Memory B cell (primary cell): ENCODE results near the gene GBP1.
"Not testable (repeated sequence)": the region's sequence is repeated elsewhere in the genome, so short reads cannot be mapped to it uniquely, and the experiment has no call there.

Experiments used
- ATAC-seq: fragments of 150-1000 bp; cut with Tn5 transposase; 2 replicates; pipeline ENCODE4 v1.10.0; 2021; ENCODE audit warnings: low read depth, mild to moderate bottlenecking, moderate library complexity
- DNase-seq, 2 donors: peaks; one replicate each; pipeline ENCODE4 v3.0.0; 2022; ENCODE audit warnings: low spot score in 2 of 2
- H3K27ac Mint-ChIP-seq: one replicate; pipeline ENCODE4 v1.8.0; 2022; ENCODE audit warnings: mild to moderate bottlenecking, moderate library complexity, mixed read lengths
- H3K27me3 Mint-ChIP-seq: one replicate; pipeline ENCODE4 v1.8.0; 2022; ENCODE audit warnings: mixed read lengths
- H3K36me3 Mint-ChIP-seq: one replicate; pipeline ENCODE4 v1.8.0; 2022; ENCODE audit warnings: mild to moderate bottlenecking, mixed read lengths
- H3K4me1 Mint-ChIP-seq: one replicate; pipeline ENCODE4 v1.8.0; 2022; ENCODE audit warnings: mixed read lengths
- H3K4me3 Mint-ChIP-seq: one replicate; pipeline ENCODE4 v1.8.0; 2022; ENCODE audit warnings: mild to moderate bottlenecking, moderate library complexity, mixed read lengths
- H3K9me3 Mint-ChIP-seq: one replicate; pipeline ENCODE4 v1.8.0; 2022; ENCODE audit warnings: mixed read lengths

The GBP1 gene

GRCh38 chr1:89080068-89080467 is 15.1 kb upstream of the GBP1 start:
- H3K27me3 Mint-ChIP-seq = not testable (repeated sequence)

GRCh38 chr1:89072466-89073065 is 7.6 kb upstream of the GBP1 start:
- not testable (repeated sequence) for H3K4me1 Mint-ChIP-seq, ATAC-seq, DNase-seq, H3K27me3 Mint-ChIP-seq, H3K27ac Mint-ChIP-seq, H3K4me3 Mint-ChIP-seq
- Mint-ChIP-seq H3K9me3 (peaks cover 15% of the 10 kb centered on the region), H3K36me3 (peaks cover 15% of the 10 kb centered on the region)

More at GRCh38 chr1:89080068-89080467, 15.1 kb upstream of the GBP1 start:
- ATAC-seq, H3K9me3 Mint-ChIP-seq, H3K4me1 Mint-ChIP-seq, H3K4me3 Mint-ChIP-seq, DNase-seq, H3K36me3 Mint-ChIP-seq: not testable (repeated sequence)
- H3K27ac Mint-ChIP-seq = peak overlapping the region; percentile 78

- no peaks in the 10 kb centered on the region for H3K27me3 Mint-ChIP-seq
- no peak for ATAC-seq
- peaks cover 13% of the 10 kb centered on the region for H3K9me3 Mint-ChIP-seq
- no peak overlapping the region for H3K27ac Mint-ChIP-seq
- DNase-seq = no peak
- no peak overlapping the region for H3K4me3 Mint-ChIP-seq
- peaks cover 13% of the 10 kb centered on the region for H3K36me3 Mint-ChIP-seq
- H3K4me1 Mint-ChIP-seq = peaks cover 6% of the 10 kb centered on the region
Observed at GRCh38 chr1:89070509-89070908, 5.5 kb upstream of the GBP1 start.

- Mint-ChIP-seq H3K27me3 (no peaks in the 10 kb centered on the region), H3K4me3 (peak overlapping the region; percentile 77), H3K9me3 (peaks cover 12% of the 10 kb centered on the region), H3K36me3 (peaks cover 13% of the 10 kb centered on the region), H3K27ac (peak overlapping the region; percentile 52), H3K4me1 (peaks cover 8% of the 10 kb centered on the region)
- ATAC-seq = no peak
- DNase-seq = no peak
Observed at GRCh38 chr1:89069951-89070350, 4.9 kb upstream of the GBP1 start.

GRCh38 chr1:89068291-89068690 is 3.3 kb upstream of the GBP1 start:
- Mint-ChIP-seq H3K4me3 (no peak overlapping the region), H3K36me3 (peaks cover 5% of the 10 kb centered on the region), H3K4me1 (peaks cover 21% of the 10 kb centered on the region), H3K27me3 (no peaks in the 10 kb centered on the region), H3K27ac (no peak overlapping the region), H3K9me3 (peaks cover 1% of the 10 kb centered on the region)
- DNase-seq (no peak), ATAC-seq (no peak)

- Mint-ChIP-seq H3K4me1 (peaks cover 23% of the 10 kb centered on the region), H3K4me3 (peak overlapping the region; percentile 95)
Observed at GRCh38 chr1:89064632-89065031, 376 bp downstream of the GBP1 start.

GRCh38 chr1:89063094-89063493 is 1.9 kb downstream of the GBP1 start:
- Mint-ChIP-seq H3K4me1 (peaks cover 23% of the 10 kb centered on the region), H3K9me3 (no peaks in the 10 kb centered on the region), H3K4me3 (no peak overlapping the region), H3K36me3 (peaks cover 20% of the 10 kb centered on the region), H3K27ac (no peak overlapping the region), H3K27me3 (no peaks in the 10 kb centered on the region)
- DNase-seq = no peak
- ATAC-seq = no peak

More at GRCh38 chr1:89064632-89065031, 376 bp downstream of the GBP1 start:
- H3K9me3 Mint-ChIP-seq = no peaks in the 10 kb centered on the region
- peaks cover 12% of the 10 kb centered on the region for H3K36me3 Mint-ChIP-seq
- H3K27ac Mint-ChIP-seq = peak overlapping the region; percentile 95
- DNase-seq (no peak), ATAC-seq (peak; percentile 62)
- no peaks in the 10 kb centered on the region for H3K27me3 Mint-ChIP-seq

GRCh38 chr1:89060091-89060490 is 4.9 kb downstream of the GBP1 start:
- ATAC-seq (no peak), DNase-seq (no peak)
- H3K27ac Mint-ChIP-seq = no peak overlapping the region
- peaks cover 23% of the 10 kb centered on the region for H3K4me1 Mint-ChIP-seq
- H3K9me3 Mint-ChIP-seq = no peaks in the 10 kb centered on the region
- H3K27me3 Mint-ChIP-seq = no peaks in the 10 kb centered on the region
- H3K4me3 Mint-ChIP-seq = no peak overlapping the region
- peaks cover 32% of the 10 kb centered on the region for H3K36me3 Mint-ChIP-seq

GRCh38 chr1:89051955-89052312 is 13.1 kb downstream of the GBP1 start:
- Mint-ChIP-seq H3K36me3 (peaks cover 22% of the 10 kb centered on the region), H3K4me3 (no peak overlapping the region), H3K27me3 (no peaks in the 10 kb centered on the region), H3K4me1 (no peaks in the 10 kb centered on the region), H3K9me3 (no peaks in the 10 kb centered on the region), H3K27ac (no peak overlapping the region)
- ATAC-seq = no peak
- no peak for DNase-seq

- Mint-ChIP-seq H3K27ac (no peak overlapping the region), H3K27me3 (no peaks in the 10 kb centered on the region), H3K4me1 (no peaks in the 10 kb centered on the region), H3K4me3 (no peak overlapping the region), H3K9me3 (no peaks in the 10 kb centered on the region), H3K36me3 (peaks cover 19% of the 10 kb centered on the region)
- no peak for ATAC-seq
- no peak for DNase-seq
Observed at GRCh38 chr1:89051300-89051954, 13.6 kb downstream of the GBP1 start.

GRCh38 chr1:89050649-89051033 is 14.4 kb downstream of the GBP1 start:
- no peaks in the 10 kb centered on the region for H3K9me3 Mint-ChIP-seq
- H3K4me1 Mint-ChIP-seq = no peaks in the 10 kb centered on the region
- H3K27ac Mint-ChIP-seq = no peak overlapping the region
- no peak for DNase-seq
- no peak for ATAC-seq
- no peak overlapping the region for H3K4me3 Mint-ChIP-seq
- H3K36me3 Mint-ChIP-seq = peaks cover 16% of the 10 kb centered on the region
- H3K27me3 Mint-ChIP-seq = no peaks in the 10 kb centered on the region

- DNase-seq, H3K27ac Mint-ChIP-seq, H3K27me3 Mint-ChIP-seq, H3K4me3 Mint-ChIP-seq, H3K9me3 Mint-ChIP-seq, H3K4me1 Mint-ChIP-seq, ATAC-seq: not testable (repeated sequence)
- peaks cover 16% of the 10 kb centered on the region for H3K36me3 Mint-ChIP-seq
Observed at GRCh38 chr1:89049901-89050648, 14.9 kb downstream of the GBP1 start.

GRCh38 chr1:89049187-89049586 is 15.8 kb downstream of the GBP1 start:
- not testable (repeated sequence) for H3K27ac Mint-ChIP-seq, DNase-seq, H3K9me3 Mint-ChIP-seq, H3K4me1 Mint-ChIP-seq, ATAC-seq, H3K4me3 Mint-ChIP-seq, H3K27me3 Mint-ChIP-seq
- H3K36me3 Mint-ChIP-seq = peaks cover 14% of the 10 kb centered on the region

GRCh38 chr1:89047734-89048133 is 17.3 kb downstream of the GBP1 start:
- peaks cover 10% of the 10 kb centered on the region for H3K36me3 Mint-ChIP-seq

More at GRCh38 chr1:89047734-89048133, 17.3 kb downstream of the GBP1 start:
- Mint-ChIP-seq H3K27ac (no peak overlapping the region), H3K4me3 (no peak overlapping the region), H3K4me1 (no peaks in the 10 kb centered on the region), H3K27me3 (no peaks in the 10 kb centered on the region), H3K9me3 (peaks cover 3% of the 10 kb centered on the region)
- DNase-seq = no peak
- ATAC-seq = no peak
